ENCODE data around the gene RAP1GAP.
"Not testable (repeated sequence)": the region's sequence is repeated elsewhere in the genome, so short reads cannot be mapped to it uniquely, and the experiment has no call there.

The RAP1GAP gene

DNA sequence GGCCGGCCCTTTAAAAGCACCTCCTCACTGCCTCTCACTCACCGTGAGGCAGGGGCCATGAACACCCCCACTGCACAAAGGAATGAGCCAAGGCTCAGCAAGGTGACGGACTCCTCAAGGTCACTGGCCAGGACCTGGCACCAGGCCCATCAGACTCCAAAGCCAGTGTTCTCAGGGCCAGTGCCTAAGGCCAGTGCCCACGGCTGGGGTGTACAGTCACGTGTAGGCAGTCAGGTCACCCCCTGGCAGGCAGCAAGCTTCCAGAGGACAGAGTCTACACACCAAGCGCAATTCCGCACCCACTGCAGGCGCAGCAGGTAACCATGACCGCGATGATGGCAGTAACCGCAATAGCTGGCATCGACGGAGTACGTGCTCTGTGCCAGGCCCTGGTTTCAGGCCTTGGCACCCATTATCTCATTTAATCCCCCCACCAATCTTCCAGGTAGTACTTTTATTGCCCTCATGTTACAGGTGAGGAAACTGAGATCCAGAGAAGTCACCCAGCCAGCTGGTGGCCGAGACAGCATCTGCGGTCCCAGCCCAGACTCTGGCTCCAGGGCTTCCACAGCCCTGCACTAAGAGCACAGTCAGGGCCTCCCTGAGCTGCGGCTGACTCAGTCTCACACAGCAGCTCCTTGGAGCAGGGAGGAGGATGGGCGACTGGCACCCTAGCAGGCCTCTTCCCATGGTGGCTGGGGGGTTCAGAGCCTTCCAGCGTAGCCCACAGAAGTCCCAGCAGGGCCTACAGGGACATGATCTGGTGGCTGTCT lies 27.0 kb downstream of the RAP1GAP start:
- no peak for DNase-seq

DNA sequence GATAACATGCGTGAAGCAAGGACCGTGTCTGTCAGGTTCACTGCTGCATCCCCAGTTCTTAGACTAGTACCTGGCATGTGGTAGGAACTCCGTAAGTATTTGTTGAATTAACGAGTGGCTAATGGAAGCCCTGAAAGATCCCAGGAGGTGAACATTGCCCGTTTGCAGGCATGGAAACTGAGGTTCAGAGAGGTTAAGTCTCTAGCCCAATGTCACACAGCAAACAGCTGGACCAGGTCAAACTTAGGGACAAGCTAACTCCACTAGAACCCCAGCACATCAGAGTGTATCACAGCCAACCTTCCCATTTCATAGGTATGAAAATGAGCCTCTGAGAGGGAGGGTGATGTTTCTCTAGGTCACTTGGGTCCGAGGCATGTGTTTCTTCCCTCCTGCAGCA lies 27.6 kb downstream of the RAP1GAP start:
- DNase-seq, result no peak

DNA sequence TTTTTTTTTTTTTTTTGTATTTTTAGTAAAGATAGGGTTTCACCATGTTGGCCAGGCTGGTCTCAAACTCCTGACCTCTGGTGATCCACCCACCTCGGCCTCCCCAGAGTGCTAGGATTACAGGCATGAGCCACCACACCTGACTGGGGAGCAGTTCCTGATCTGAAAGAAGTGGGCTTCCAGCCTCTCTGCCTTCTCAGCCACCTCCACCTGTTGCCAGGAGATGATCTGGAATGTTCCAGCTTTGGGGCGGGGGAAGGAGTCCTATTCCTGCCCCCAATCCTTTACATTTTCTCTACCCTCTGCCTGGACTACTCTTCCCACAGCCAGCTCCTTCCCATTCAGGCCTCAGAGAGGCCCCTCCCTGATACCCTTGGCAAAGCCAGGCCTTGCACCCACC lies 28.1 kb downstream of the RAP1GAP start:
- no peak for DNase-seq

DNA sequence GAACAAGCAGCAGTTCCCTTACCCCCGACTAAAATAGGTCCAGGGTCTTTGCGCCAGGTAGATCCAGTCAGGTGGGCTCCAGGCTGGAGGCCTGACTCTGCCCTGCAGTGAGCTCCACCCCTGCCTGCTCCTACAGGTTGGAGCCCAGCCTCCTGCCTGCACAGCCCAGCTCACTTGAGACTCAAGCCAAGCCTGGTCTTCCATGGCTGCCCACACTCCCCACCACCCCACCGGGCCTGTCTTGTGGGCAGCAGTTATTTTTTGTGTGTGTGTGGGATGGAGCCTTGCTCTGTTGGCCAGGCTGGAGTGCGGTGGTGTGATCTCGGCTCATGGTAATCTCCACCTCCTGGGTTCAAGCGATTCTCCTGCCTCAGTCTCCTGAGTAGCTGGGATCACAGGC lies 28.5 kb downstream of the RAP1GAP start:
- DNase-seq, result no peak

DNA sequence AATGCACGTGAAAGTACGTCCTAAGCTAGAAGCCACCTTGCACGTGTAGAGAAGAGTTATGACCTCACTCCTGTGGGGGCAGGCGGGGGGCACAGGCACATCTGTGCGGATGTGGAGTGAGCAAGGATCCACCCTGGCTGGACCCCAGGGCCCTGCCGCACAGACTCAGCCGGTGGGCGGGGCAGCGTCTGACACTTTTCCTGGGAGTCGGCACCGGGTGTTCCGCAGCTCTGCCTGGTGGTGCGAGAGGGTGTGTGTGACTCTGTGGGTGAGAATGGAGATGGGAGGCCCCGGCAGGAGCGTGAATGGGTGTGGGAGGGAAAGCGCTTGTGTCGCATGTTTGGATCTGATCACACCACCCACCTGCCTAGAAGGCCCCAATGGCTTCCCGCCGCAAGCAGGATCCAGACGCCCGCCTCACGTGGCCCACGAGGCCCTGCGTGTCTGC lies 29.5 kb downstream of the RAP1GAP start:
- no peak for DNase-seq

DNA sequence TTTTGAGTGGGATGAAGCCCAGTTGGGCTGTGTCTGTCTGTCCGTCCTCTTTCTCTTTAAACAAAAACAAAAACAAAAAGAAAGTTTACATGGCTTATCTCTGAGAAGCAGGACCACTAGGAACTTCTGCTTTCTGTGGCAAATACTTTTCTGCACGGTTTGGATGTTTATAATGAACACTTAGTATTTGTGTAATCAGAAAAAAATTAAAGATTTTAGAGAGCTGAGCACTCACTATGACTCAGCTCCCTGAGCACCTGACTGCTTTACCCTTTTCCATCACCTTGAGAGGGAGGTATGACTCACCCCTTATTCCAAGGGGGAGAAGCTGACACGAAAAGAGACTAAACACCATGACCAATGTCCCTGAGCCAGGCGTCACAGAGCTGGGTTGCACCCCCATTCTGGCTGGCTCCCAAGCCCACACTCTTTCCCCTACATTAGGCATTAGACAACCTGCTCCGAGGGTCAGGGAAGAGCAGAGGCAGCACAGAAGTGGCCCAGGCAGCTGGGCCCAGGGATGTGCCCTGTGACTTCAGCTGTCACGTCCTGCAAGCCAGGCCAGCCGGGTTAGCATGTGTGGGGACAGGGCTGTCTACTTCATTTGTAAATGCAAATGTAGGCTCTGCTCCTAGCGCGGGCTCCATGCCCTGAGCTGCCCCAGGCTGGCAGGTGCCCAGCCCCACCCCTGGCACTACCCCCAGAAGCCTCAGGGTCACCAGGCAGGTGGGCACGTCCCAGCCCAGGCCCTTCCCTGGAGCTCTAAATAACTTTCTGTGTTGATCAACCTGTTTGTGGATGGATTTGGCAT lies 30.4 kb downstream of the RAP1GAP start:
- DNase-seq, result no peak

DNA sequence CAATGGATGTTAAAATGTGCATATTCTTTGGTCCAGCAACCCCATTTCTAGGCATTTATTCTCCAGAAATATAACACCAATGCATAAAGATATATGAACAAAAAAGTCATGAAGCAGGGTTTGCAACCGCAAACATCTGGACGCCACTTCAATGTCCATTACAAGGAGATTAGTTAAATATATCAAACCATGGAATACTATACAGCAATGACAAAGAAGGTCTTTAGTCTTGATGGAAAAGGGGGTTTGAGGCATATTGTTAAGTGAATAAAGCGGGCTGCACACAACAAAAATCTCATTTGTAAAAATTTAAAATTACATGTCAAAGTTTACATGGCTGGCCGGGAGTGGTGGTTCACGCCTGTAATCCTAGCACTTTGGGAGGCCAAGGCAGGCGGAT lies 31.6 kb downstream of the RAP1GAP start:
- DNase-seq, result no peak

DNA sequence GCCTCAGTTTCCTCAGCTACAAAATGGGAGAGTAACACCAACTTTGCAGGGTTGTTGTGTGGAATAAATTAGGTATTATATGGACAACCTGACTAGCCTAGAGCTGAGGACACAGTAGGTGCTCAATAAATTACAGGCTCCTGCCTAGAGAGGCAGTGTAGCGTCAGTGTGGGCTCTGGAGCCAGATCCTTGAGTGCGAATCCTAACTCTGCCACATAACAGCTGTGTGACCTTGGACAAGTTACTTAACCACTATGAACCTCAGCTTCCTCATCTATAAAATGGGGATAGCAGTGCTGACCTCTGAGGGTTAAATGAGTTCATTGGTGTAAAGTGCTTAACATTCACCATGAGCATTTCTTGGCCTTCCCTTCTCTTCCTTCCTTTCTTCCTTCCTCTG lies 33.1 kb downstream of the RAP1GAP start:
- no peak for DNase-seq

DNA sequence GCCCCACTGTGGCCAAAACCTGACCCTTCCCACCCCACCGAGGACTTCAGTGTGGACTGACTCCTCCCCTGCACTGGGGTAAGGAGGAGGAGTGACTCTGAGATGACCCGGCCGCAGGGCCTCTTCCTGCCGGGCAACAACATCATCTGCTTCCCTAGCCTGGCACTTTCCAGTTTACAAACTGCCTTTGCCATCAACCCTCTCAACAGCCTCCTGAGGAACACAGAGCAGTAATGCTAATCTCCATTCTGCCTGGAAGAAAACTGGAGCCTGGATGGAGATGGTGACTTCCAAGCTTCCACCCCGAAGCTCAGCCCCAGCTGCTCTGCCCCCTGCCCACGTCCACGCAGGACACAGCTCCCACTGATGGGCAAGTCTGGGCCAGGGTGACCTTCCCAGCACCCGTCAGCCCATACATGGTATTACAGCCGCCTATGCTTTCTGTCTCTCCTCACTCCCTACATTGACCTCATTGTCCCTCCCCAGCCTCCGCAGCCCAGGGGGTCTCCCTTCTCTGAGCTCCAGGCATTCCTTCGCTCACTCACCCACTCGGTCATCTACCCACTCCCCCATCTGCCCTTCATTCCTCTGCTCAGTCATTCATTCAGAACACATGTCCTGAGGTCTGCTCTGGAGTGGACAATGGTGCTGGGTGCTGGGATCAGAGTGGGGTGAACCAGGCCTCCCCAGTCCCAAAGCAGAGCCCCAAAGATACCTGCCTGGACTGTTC lies 34.2 kb downstream of the RAP1GAP start:
- DNase-seq, result no peak

DNA sequence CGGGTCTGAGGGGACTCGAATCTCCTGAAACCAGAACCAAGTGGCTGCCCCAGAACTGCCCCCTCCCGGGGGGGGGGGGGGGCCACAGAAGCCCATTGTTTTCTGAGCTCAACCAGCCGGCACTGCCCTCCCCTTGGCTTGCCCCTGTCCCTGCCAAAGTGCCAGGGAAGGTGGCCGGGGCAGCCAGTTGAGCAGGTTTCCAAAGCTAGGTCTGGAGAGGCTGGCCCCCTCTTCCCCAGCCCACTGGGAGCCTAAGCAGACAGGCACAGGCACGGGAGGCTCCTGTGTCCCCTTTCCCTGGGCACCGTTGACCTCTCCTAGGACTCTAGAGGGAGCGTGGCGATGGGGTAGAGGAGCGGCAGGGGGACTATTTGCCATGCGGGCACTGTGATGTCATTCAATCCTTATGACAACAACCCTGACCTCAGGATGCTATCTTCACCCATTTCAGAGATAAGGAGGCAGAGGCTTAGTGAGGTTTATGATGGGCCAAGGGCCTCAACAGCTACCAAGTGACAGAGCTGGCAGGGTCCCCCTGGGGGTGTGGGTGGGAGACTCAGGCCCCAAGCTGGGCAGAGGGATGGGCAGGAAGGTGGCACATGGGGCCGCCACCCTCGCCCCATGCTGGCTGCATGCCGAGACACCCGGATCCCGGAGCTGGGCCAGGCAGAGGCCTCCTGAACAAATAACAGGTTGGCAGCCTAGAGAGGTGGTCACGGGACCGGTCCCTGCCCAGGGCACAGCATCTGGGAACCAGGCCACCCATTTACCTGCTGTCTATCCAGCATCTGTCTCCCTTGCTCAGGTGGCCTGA lies 35.0 kb downstream of the RAP1GAP start:
- DNase-seq, result no peak

DNA sequence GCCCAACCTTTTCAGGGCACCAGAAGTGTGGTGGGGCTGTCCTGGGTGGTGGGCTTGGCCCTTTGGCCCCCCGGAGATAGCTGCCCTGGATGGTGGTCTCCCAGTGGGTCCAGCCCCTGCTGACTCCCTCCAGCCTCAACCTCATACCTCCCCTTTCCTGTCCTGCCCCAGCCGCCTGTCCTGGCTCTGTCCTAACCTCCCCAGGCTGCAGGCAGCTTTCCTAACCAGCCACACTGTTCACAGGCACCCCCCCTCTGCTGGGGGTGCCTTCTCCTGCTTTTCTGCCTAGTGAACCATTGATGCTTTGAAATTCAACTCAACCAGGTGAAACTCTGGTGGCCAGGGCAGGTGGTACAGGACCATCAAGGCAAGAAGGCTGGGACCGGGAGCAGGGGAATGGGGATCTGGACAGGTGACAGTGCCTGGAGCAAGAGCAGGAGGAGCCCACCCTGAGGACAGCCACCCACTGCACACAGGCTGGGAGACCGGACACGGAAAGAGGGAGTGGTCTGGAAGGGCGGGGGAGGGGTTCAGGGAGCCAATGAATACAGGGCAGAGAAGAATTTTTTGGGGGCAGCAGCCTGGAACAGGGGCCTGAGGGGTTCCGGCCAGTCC lies 35.9 kb downstream of the RAP1GAP start:
- DNase-seq, result no peak

DNA sequence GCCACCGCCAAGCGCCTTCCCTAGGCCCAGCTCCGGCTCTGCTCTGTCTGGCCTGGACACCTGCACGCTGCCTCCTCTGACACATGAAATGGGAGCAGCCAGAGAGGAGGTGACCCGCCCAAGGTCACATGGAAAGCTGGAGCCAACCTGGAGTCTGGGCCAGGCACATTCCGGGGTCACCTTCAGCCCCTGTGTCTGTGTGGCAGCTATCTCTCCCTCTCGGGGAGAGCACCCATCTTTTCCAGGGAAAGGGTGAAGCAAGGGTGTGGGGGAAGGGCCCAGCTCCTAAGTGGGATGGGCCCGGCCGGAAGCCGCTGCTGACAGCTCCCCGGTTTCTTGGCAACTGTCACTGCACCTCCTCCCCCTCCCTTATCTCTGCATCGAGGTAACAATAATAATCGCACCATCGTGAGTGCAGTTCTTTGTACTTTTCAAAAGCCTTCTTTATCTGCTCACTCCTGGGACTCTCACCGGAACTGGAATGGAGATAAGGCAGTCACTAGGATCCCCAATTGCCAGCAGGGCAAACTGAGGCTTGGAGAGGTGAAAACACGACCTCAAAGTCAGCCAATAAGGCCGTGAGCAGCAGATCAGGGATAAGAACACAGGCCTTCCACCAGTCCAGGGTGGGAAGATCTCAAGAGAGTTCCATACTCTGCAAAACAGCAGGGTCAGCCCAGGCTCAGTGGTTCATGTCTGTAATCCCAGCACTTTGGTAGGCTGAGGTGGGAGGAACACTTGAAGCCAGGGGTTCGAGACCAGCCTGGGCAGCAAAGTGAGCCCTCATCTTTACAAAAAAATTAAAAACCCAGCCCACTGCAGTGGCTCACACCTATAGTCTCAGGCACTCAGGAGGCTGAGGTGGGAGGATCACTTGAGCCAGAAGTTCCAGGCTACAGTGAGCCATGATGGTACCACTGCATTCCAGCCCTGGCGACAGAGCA lies 36.9 kb downstream of the RAP1GAP start:
- DNase-seq, result no peak

DNA sequence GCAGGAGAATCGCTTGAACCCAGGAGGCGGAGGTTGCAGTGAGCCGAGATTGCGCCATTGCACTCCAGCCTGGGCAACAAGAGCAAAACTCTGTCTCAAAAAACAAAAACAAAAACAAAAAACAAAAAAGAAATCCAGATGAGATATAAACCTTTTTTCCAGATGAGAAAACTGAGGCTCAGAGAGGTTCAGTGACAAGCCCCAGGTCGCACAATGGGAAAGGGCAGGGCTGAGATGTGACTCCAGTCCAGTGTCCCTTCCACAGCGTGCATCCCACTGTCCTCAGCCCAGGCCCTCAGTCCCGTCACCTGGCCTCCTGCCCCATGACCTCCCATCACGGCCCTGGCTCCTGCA lies 37.6 kb downstream of the RAP1GAP start:
- DNase-seq, result not testable (repeated sequence)

DNA sequence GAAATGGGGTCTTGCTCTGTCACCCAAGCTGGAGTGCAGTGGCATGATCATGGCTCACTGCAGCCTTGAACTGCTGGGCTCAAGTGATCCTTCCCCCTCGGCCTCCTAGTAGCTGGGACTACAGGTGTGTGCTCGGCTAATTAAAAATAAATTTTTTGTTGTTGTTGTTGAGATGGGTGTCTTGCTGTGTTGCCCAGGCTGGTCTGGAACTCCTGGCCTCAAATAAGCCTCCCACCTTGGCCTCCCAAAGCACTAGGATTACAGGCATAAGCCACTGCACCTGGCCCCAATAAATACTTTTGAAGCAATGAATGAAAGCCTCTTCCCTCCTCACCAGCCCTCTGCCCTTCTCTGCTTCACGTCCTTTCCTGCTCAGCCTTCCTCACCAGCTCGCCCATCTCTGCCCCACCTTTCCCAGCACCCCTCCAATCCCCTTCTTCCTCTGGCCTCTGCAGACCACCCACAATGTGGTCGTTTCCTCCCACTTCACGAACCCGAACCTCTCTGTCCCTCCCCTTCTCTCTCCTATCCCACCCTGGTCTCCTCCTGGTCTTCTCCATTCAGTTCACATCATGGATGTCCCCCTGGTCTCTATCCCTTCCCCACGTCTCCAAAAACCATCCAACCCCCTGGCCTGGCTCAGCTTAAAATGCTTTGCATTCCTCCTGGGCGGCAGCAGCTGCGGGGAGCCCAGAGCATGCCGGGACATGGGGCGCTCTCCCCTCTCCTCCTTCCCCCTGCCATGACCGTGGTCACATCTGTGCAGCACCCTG lies 38.4 kb downstream of the RAP1GAP start:
- no peak for DNase-seq

DNA sequence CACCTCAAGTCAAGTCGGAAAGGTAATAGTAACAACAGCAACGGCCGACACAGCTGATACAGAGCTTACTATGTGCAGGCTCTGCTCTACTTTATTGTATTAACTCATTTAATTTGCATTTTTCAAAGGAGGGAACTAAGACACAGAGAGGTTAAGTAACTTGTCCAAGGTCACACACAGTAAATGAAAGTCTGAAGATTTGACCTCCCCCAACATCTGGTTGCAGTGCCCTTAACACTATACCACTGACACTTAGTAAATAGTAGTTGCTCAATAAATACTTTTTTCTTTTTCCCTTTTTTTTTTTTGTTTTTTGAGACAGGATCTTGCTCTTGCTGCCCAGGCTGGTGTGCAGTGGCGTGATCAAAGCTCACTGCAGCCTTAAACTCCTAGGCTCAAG lies 39.2 kb downstream of the RAP1GAP start:
- DNase-seq, result no peak

DNA sequence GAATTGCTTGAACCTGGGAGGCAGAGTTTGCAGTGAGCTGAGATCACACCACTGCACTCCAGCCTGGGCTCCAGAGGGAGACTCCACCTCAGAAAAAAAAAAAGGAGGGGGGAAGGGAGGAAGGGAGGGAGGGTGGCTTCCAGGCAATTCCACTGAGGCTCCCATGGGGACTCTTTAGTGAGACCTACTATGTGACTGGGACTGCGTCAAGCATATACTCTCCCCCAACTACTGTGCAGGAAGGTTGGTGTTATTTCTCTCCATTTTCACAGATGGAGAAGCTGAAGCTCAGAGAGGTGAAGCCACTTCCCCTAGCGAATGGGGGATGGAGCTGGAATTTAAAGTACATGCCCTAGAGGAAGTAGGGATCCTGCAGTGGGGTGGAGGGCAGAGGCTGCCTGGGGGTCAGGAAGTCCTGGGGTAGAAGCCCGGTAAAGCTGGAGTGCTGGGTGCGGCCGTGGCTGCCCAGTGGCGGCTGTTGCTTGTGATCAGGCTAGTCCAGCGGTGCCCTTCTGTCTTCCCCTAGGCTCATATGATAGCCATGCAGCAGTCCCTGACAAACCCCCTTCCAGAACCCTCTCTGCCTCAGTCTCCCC lies 40.3 kb downstream of the RAP1GAP start:
- no peak for DNase-seq

DNA sequence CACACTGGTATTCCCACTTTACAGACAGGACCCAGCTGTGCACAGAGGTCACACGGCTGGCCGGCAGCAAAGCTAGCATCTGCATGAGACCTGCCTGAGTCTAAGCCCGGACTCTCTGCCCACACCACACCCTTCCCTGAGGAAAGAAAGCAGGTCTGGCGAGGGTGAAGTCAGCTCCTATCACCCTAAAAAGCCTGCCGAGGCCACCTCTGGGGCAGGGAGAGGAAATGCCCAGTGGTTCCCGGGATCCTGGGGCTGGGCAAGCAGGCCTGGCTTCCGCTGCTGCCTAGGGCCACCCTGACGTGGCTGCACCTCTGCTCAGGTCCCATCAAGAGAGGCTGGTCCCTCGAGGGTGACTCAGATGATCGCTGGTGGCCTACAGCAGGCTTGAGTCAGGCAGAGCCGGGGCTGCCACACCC lies 42.2 kb downstream of the RAP1GAP start:
- no peak for DNase-seq

DNA sequence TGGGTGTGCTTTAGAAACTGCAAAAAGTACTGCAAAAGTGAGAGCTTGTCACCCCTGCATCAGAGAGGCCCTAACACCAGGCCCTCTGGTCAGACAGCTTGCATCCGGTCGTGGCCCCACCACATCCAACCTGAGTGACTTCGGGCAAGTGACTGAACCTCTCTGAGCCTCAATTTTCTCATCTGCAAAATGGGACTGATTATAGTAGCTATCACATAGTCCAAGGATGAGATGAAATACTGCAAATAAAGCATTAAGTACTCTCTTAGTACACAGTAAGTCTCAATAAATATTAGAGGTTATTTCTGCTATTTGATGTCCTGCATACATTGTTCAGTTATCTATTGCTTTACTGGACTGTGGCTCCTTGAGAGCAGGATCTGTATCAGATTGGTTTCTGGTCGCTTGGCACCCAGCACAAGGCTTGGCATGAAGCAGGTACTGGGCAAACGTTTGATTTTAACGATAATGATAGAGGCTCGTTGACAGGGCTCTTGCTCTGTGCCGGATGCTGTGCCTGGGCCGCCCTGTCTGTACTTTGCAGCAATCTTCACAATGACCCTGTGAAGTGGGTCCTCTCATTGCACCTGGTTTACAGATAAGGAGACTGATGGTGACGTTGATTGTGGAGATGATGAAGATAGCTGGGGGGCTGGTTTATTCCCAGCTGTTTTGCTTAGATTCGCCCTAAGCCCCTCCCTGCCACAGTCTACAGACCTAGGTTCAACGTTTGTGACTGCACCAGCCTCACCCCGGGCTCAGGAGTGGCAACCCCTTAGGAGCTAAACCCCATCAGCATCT lies 43.6 kb downstream of the RAP1GAP start:
- no peak for DNase-seq
